Stimulated activated CD4-positive, alpha-beta T cell treated with anti-CD3 and anti-CD28 coated beads, Interleukin-15, amount 100 ng/mL, for 48 hours (primary cell): Measurements from ENCODE around the gene RABL2B.

ENCODE experiments used
- DNase-seq, 2 donors: peaks; one replicate each; pipeline ENCODE4 v3.0.0-alpha.2; 2020; ENCODE audit warnings: low read depth in 2 of 2

RABL2B gene

DNA sequence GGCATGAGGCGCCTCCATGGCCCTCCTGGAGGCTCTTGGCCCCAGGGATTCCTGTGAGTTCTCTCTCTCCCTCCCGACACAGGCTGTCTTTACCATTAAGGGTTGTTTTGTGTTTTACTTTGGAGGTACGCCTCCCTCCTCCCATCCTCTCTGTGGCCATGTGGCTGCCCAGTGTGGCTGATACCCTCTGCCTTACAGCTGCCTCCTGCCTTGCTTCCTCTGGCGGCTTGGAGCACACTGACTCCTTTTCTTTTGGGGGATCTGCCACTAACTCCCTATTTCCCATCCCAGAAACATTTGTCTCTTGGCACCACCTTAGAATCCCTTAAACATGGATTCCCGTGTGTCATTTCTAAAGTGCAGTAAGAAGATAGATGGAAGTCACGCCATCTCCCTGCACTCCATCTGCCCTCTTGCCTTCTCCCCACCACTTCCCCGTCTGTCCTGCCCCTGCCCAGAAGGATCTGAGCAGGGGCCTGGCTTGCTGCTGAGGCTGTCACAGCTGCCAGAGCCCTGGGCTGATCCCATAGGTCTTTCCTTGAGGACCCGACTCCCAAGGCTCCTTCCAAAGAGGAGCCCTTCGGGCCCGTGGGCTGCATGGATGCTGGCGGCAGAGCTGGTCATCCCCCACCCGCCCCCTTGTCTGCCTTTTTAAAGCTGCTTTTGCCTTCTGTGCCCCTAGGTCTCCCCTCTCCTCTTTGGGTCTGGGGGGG is 60.6 kb downstream of the RABL2B start:
- DNase-seq = no peak

DNA sequence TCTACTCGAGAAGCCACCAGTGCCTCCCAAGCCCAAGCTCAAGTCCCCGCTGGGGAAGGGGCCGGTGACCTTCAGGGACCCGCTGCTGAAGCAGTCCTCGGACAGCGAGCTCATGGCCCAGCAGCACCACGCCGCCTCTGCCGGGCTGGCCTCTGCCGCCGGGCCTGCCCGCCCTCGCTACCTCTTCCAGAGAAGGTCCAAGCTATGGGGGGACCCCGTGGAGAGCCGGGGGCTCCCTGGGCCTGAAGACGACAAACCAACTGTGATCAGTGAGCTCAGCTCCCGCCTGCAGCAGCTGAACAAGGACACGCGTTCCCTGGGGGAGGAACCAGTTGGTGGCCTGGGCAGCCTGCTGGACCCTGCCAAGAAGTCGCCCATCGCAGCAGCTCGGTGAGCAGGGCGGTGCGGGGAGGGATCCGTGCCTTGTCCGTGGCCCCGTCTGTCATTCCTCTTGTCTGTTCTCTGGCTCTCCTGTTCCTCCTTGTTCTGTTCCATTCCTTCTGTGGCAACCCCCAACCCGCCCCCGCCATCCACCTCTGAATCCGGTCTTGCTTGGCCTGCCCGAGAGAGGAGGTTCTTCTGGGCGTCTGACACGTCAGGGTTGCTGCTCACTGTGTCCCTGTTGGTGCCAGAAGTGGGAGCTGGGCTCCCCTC is 61.3 kb downstream of the RABL2B start:
- DNase-seq = no peak

DNA sequence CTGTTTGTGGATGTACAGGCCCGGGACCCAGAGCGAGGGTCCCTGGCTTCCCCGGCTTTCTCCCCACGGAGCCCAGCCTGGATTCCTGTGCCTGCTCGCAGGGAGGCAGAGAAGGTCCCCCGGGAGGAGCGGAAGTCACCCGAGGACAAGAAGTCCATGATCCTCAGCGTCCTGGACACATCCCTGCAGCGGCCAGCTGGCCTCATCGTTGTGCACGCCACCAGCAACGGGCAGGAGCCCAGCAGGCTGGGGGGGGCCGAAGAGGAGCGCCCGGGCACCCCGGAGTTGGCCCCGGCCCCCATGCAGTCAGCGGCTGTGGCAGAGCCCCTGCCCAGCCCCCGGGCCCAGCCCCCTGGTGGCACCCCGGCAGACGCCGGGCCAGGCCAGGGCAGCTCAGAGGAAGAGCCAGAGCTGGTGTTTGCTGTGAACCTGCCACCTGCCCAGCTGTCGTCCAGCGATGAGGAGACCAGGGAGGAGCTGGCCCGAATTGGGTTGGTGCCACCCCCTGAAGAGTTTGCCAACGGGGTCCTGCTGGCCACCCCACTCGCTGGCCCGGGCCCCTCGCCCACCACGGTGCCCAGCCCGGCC is 62.1 kb downstream of the RABL2B start:
- DNase-seq = no peak

DNA sequence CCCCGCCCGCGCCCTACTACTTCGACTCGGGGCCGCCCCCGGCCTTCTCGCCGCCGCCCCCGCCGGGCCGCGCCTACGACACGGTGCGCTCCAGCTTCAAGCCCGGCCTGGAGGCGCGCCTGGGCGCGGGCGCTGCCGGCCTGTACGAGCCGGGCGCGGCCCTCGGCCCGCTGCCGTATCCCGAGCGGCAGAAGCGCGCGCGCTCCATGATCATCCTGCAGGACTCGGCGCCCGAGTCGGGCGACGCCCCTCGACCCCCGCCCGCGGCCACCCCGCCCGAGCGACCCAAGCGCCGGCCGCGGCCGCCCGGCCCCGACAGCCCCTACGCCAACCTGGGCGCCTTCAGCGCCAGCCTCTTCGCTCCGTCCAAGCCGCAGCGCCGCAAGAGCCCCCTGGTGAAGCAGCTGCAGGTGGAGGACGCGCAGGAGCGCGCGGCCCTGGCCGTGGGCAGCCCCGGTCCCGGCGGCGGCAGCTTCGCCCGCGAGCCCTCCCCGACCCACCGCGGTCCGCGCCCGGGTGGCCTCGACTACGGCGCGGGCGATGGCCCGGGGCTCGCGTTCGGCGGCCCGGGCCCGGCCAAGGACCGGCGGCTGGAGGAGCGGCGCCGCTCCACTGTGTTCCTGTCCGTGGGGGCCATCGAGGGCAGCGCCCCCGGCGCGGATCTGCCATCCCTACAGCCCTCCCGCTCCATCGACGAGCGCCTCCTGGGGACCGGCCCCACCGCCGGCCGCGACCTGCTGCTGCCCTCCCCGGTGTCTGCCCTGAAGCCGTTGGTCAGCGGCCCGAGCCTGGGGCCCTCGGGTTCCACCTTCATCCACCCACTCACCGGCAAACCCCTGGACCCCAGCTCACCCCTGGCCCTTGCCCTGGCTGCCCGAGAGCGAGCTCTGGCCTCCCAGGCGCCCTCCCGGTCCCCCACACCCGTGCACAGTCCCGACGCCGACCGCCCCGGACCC is 62.9 kb downstream of the RABL2B start:
- DNase-seq = no peak

DNA sequence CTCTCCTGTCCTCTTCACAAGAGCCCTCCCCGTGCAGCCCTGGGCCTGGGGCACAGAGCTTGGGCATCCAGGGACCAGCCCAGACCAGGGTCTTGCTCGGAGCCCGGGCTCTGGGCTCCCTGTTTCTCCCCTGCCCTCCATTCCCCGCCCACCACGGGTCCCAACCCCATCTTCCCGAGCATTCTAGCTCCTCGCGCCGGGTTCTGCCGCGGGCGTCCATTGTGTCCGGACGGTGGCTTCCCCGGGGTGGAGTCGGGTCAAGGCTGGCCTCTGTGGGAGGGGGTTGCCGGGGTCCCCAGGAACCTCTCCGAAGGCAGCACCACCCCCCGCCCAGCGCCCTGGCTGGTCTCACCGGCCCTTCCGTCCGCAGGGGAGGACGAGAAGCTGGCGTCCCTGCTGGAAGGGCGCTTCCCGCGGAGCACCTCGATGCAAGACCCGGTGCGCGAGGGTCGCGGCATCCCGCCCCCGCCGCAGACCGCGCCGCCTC is 63.6 kb downstream of the RABL2B start:
- DNase-seq = no peak

DNA sequence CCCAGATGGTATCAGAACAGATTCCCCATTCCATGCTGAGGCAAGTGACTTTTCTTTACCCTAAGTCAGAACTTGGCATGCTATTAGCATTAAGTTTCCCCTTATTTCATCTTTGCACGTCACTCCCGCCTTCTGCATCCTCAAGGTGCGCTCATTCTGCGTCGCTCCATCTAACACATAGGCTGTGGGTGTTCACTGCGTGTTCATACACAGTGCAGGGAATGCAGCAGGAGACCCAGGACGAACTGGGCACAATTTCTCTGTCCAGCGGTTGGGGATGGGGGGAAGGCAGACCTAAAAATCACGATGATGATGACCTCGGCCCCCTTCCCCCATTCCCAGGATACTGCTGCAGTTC is 65.1 kb downstream of the RABL2B start:
- no peak for DNase-seq

DNA sequence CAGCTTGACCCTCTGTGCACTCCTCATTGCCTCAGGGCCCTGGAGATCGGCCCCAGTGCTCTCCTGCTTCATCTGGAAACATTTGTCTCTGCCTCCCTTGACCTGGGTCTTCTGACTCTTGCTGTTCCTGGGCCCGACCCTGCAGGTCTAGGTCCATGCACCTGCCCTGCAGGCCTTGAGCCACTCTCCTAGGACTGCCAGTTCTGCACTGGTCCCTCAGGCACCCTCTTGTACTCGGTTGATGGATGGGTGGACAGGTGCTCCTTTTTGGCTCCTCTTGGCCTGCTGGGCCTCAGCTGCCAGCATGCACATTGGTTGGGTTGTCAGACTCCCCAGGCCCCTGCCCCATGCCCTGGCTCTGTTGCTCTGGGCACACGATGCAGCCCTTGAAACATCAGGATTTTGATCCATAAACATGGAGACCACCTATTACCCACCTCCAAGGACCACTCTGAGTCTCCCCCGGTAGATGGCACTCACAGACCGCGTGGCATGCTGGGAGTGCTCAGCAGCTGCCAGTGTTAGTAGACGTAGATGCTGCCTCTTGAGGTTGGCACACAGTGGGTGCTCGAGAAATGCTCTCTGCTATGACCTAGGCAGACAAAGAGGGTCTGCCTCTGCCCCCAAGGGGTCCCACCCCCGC is 65.6 kb downstream of the RABL2B start:
- no peak for DNase-seq
